A172 (cell line): ENCODE measurements around the gene TUBA4B. TPM values are rescaled to one million over a fixed set of nuclear protein-coding genes. Genes with fewer than 3 reads are reported as not detected.
A peak's percentile ranks its signal among the peaks of the same experiment; 100 is the strongest.

Source experiments
- DNase-seq: peaks from one replicate; pipeline ENCODE4 v3.0.0-alpha.2; 2015; ENCODE audit warnings: low spot score
- total RNA-seq: library from RNA; depleted of rRNA; stranded (reverse); fragments of >200 nt; shearing (Covaris generic); gene quantifications from 2 replicates; pipeline ENCODE4 v1.2.3, GENCODE V29; 2014

The TUBA4B gene
- total RNA-seq, 1 experiment from 2014 or later: not detected

GRCh38 chr2:219218732-219219701, 34.0 kb upstream of the TUBA4B start, which contains the start of gene ABCB6:
ABCB6 (minus strand) TSS chr2:219218958; CDS start chr2:219218673, 285 bp downstream.
- DNase-seq: peak; percentile 84

GRCh38 chr2:219219784-219220532, 33.1 kb upstream of the TUBA4B start:
- no peak for DNase-seq

GRCh38 chr2:219220652-219221402, 32.2 kb upstream of the TUBA4B start:
- no peak for DNase-seq

GRCh38 chr2:219221957-219222518, 31.0 kb upstream of the TUBA4B start:
- no peak for DNase-seq

DNA sequence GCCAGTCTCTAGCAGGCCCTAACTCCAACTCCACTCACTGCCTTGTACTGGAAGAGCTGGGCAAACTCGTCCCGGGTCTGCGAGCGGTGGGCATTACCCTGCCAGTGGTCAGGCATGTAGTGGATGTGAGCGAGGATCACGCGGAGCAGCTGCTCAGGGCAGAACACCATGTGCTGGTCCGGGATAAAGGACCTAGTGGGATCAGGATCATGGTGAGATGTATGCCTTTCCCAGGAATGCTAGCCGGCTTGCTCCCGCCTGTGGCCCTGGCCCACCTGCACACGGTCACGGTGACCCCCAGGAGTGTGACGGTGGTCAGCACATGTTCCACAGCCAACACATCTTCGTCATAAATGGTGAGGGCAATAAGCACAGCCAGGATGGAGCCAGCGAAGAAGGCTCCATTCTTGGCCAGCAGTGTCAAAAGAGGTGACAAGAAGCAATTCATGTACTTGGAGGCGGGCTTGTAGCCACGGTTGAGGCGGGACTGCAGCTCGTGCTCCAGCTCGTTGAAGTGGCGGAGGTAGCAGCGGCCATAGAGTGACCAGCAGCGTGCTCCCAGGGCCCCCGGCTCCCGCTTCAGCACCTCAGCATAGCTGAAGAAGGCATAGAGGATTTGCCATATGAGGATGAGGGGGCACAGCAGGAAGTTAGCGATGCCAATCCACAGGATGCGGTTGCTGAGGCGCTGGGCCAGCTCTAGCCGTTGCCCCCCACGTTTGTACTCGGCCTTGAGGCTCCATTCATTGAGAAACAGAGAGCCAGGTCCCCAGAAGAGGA, 29.0 kb upstream of the TUBA4B start:
- no peak for DNase-seq

GRCh38 chr2:219225350-219225749, 27.7 kb upstream of the TUBA4B start:
- no peak for DNase-seq

DNA sequence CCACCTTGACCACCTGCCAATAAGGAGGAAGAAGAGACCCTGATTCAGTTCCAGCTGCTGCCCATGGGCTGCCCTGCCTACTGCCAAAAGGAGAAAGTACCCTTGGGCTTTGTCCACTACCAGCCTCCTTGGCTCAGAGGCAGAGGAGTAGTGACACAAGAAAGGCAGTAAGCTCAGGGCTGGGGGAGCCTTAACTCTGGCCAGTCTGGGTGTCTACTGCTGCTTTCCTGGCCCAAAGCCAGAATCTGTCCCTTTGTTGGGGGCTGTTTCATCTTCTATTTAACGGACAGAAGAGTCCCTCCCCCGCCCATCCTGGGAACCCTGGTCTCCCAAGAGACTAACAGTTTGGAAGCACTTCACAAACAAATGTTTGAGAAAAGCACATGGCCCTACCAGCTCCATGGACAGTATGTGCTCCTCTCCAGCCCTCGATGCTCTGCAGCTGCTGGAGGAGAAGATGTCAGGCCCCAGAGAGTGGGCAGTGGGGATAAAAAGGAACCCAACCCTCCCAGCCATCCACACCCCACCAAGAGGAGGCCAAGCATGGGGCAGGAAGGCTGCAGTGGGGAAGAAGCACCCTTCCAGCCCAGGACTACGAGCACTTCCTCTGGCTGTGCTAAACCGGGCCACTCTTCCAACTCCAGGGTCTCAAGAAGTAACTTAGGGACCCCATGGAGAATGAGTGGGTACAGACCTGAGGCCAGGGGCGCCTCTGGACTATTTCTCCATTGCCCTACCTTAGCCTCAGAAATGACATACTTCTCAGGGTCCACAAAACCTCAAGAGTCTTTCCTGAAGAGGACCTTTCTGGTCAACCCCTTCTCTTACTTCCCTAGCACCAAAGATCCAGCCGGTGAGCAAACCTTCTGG, 24.8 kb upstream of the TUBA4B start:
- no peak for DNase-seq

DNA sequence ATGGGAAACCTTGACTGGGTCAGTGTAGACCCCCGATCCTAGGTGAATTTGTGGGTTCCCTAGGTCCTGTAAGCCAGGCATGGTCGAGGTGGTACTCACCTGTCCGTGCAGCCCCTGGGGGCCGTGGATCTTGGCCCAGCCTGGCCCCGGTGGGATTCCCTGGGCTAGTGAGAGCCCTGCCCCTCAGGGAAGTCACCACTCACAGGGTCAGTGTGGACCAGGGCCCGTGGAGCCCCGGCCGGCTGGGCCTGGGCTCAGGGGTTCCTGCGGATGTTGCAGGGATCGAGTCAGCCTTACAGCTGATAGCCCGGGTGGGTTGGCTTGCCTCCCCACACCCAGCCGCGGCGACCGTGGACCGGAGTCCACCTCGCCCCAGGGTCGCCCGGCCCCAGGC, 24.1 kb upstream of the TUBA4B start:
- DNase-seq: no peak

DNA sequence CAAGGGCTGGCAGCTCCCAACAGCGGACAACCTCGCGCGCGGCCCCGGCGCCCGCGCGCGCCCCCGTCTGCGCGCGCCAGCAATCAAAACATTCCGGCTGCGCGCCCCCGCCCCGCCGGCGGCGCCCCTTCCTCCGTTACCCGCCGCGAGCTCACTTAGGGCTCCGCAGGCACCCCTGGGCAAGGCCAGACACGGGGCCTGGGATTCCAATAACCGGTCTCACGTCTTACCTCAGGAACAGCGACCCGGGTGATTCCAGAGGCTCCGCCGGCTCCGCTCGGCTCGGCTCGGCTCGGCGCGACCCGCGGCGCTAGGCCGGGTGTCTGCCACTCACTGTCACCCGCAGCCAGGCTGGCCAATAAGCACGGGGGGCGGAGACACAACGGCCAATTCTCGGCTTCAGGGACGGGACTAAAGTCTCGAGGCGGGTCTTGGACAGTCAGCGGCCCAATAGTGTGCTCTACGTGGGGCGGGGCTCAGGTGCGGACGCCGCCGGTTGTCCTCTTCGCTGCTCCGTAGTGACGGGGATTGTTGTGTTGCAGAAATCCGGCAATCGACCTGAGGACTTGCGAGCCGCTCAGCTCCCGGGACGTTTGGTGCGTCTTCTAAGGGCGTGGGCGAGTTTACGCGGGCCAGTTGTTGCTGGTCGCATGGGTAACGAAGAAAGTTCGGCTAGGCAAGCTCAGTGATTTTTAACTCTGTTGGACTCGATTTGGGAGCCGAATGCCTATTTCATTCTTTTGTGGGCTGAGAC, 23.6 kb upstream of the TUBA4B start, which contains the start of the genes ANKZF1 and ATG9A:
ANKZF1 (plus strand) TSS at position 502 of the 754 bp plus-strand sequence. CDS start 452 bp downstream, outside the sequence.
ATG9A (minus strand) TSS at position 332 of the 754 bp plus-strand sequence. CDS start 1,612 bp downstream, outside the sequence.
- DNase-seq: peak; percentile 98

DNA sequence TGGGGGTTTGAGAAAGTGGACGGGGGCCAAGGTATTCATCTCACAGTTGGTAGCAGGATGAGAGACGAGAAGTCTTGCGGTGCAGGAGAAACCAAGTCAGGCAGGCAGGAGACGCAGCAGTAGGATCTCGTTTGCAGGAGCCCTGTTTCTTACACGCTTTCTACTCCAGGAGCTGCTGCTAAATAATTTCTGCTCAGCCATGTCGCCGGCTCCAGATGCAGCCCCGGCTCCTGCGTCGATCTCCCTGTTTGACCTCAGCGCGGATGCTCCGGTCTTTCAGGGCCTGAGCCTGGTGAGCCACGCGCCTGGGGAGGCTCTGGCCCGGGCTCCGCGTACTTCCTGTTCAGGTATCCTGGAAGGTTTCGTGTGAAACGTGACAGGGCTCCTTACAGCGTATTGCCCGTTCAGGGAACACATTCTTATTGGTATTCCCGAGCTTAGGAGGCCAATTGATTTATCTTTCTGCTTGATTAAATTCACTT, 22.9 kb upstream of the TUBA4B start:
- DNase-seq: peak; percentile 40

GRCh38 chr2:219234331-219234730, 18.7 kb upstream of the TUBA4B start:
- DNase-seq: no peak

DNA sequence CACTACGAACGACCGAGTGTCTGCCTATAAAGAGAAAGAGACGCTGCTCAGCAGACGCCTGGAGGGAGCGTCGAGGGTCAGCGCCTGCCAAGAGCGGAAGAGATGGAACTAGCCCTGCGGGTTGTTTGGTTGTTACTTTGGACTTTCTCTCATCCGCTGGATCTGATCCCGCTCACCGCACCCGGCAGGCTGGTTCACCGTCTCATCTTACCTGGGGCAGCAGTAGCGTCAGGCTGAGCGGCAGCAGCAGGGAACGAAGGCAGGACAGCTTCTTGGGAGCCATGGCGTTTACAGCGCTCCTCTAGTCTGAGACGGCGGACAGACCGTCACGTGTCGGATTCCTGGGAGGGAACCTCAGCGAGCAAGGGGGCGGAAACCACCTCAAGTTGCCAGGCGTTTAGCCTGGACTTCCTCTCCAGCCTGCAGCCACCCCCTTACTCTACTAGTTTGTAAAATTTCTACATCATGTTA, 9.7 kb upstream of the TUBA4B start:
- DNase-seq: no peak

GRCh38 chr2:219244789-219245147, 8.3 kb upstream of the TUBA4B start:
- DNase-seq: no peak

DNA sequence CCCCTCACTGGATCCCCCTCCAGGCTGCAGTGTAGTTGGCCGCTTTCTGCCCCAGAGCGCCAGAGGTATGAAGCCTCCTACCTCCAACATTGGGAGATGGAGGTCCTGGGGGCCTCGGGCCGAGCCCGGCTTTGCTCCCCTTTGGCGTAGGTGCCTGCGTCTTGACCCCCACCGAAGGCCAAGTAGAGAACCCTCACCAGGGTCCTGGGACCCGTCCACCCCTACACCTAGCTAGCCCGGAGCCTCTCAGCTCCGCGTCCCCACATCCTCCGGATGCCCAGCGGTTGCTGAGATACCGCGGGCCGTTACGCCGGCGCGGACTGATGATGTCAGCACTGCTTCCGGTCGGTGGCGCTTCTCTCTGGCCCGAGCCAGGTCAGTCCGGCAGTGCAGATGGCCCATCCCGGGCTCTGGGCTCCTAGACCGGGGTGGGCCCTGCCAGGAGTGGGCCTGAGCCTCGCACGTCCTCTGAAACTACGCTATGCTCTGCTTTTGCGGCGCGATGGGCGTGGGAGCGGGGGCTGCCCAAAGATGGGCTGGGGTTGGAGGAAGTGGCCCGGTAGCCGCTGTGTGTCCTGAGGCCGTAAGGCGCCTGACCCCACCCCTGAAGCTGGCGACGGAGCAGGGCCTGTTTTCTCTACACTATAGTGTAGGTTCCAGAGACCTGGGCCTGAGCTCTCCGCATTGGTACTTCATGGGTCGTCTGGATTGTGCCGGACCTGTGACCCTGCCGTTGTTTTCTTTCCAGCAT, 7.7 kb upstream of the TUBA4B start, which contains the start of the genes GLB1L and STK16:
GLB1L (minus strand) TSS at position 297 of the 751 bp plus-strand sequence. CDS start 1,871 bp downstream, outside the sequence.
STK16 (plus strand) TSS at position 332 of the 751 bp plus-strand sequence. CDS start 521 bp downstream, outside the sequence.
- DNase-seq: peak; percentile 89

DNA sequence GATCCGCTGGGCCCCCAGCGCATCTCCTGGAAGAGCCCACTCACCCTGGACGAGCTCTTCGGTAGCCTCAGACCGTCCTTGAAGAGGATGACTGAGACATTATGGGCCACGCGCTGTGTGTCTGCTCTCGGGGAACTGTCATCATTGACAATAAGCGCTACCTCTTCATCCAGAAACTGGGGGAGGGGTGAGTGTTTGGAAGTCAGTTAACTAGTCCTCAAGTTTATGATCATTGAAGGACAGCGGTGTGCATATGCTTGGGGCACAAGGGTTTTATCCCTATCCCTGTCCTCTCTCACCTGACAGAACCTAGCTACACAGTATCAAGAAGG, 7.2 kb upstream of the TUBA4B start:
- no peak for DNase-seq

DNA sequence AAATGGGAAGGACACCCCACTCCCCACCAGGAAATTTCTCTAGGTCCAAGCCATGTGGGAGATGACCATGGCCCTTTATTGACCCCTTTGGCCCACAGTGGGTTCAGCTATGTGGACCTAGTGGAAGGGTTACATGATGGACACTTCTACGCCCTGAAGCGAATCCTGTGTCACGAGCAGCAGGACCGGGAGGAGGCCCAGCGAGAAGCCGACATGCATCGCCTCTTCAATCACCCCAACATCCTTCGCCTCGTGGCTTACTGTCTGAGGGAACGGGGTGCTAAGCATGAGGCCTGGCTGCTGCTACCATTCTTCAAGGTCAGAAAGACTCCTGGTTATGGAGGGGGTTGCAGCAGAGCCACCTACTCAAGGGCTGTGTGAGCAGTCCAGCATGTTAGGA, 6.5 kb upstream of the TUBA4B start:
- DNase-seq: no peak
